Measurements from ENCODE around the gene TMEM131.

Gene TMEM131

GRCh38 chr2:97737421-97738178, 258.1 kb downstream of the TMEM131 start:
- no peaks in the 10 kb centered on the region for H4K20me1 ChIP-seq (ENCODE audit: insufficient read depth, low read length)
- H3K4me3 ChIP-seq (ENCODE audit: low read length), result no peak overlapping the region
- no peaks in the 10 kb centered on the region for H3K9me3 ChIP-seq (ENCODE audit: insufficient read depth, low read length)
- H2AFZ ChIP-seq (ENCODE audit: low read depth, low read length), result no peak overlapping the region
- H3K36me3 ChIP-seq (replicated peaks; ENCODE audit: low read depth, low read length), result no peaks in the 10 kb centered on the region
- H3K27ac ChIP-seq (ENCODE audit: low read length), result no peak overlapping the region
- no peak overlapping the region for H3K9ac ChIP-seq (ENCODE audit: low read length)
- no peak overlapping the region for H3K4me2 ChIP-seq (ENCODE audit: low read length)
- H3K79me2 ChIP-seq (ENCODE audit: low read length), result no peaks in the 10 kb centered on the region
- TF ChIP-seq CTCF (IDR thresholded peaks at IDR 0.05; ENCODE audit: low read depth, low read length) (no peak), EZH2phosphoT487 (IDR thresholded peaks at IDR 0.05; ENCODE audit: low read depth) (no peak)
- no peaks in the 10 kb centered on the region for H3K4me1 ChIP-seq (ENCODE audit: low read length)
- no peaks in the 10 kb centered on the region for H3K27me3 ChIP-seq (ENCODE audit: low read depth, low read length)

GRCh38 chr2:97736608-97737330, 259.0 kb downstream of the TMEM131 start:
- H3K79me2 ChIP-seq (ENCODE audit: low read length), result no peaks in the 10 kb centered on the region
- no peak overlapping the region for H3K27ac ChIP-seq (ENCODE audit: low read length)
- no peak overlapping the region for H2AFZ ChIP-seq (ENCODE audit: low read depth, low read length)
- no peak overlapping the region for H3K4me2 ChIP-seq (ENCODE audit: low read length)
- no peaks in the 10 kb centered on the region for H3K27me3 ChIP-seq (ENCODE audit: low read depth, low read length)
- no peaks in the 10 kb centered on the region for H3K36me3 ChIP-seq (replicated peaks; ENCODE audit: low read depth, low read length)
- no peak for TF ChIP-seq EZH2phosphoT487 (IDR thresholded peaks at IDR 0.05; ENCODE audit: low read depth)
- TF ChIP-seq CTCF (IDR thresholded peaks at IDR 0.05; ENCODE audit: low read depth, low read length), result no peak
- H3K4me1 ChIP-seq (ENCODE audit: low read length), result no peaks in the 10 kb centered on the region
- H3K4me3 ChIP-seq (ENCODE audit: low read length), result no peak overlapping the region
- no peaks in the 10 kb centered on the region for H3K9me3 ChIP-seq (ENCODE audit: insufficient read depth, low read length)
- no peaks in the 10 kb centered on the region for H4K20me1 ChIP-seq (ENCODE audit: insufficient read depth, low read length)
- no peak overlapping the region for H3K9ac ChIP-seq (ENCODE audit: low read length)

- Histone ChIP-seq H3K9ac (ENCODE audit: low read length) (no peak overlapping the region), H3K27ac (ENCODE audit: low read length) (no peak overlapping the region), H3K36me3 (replicated peaks; ENCODE audit: low read depth, low read length) (no peaks in the 10 kb centered on the region), H3K9me3 (ENCODE audit: insufficient read depth, low read length) (no peaks in the 10 kb centered on the region), H3K4me1 (ENCODE audit: low read length) (no peaks in the 10 kb centered on the region), H3K4me2 (ENCODE audit: low read length) (no peak overlapping the region), H3K4me3 (ENCODE audit: low read length) (no peak overlapping the region), H4K20me1 (ENCODE audit: insufficient read depth, low read length) (no peaks in the 10 kb centered on the region), H3K27me3 (ENCODE audit: low read depth, low read length) (no peaks in the 10 kb centered on the region), H3K79me2 (ENCODE audit: low read length) (no peaks in the 10 kb centered on the region), H2AFZ (ENCODE audit: low read depth, low read length) (no peak overlapping the region)
- TF ChIP-seq CTCF (IDR thresholded peaks at IDR 0.05; ENCODE audit: low read depth, low read length) (no peak), EZH2phosphoT487 (IDR thresholded peaks at IDR 0.05; ENCODE audit: low read depth) (no peak)
Measured at GRCh38 chr2:97736185-97736584, 259.6 kb downstream of the TMEM131 start.

GRCh38 chr2:97735161-97735561, 260.6 kb downstream of the TMEM131 start:
- H3K27me3 ChIP-seq (ENCODE audit: low read depth, low read length), result no peaks in the 10 kb centered on the region
- H3K4me1 ChIP-seq (ENCODE audit: low read length), result no peaks in the 10 kb centered on the region
- TF ChIP-seq CTCF (IDR thresholded peaks at IDR 0.05; ENCODE audit: low read depth, low read length) (no peak), EZH2phosphoT487 (IDR thresholded peaks at IDR 0.05; ENCODE audit: low read depth) (no peak)
- H3K9ac ChIP-seq (ENCODE audit: low read length), result no peak overlapping the region
- H3K4me2 ChIP-seq (ENCODE audit: low read length), result no peak overlapping the region
- H4K20me1 ChIP-seq (ENCODE audit: insufficient read depth, low read length), result no peaks in the 10 kb centered on the region
- H3K4me3 ChIP-seq (ENCODE audit: low read length), result no peak overlapping the region
- H3K27ac ChIP-seq (ENCODE audit: low read length), result no peak overlapping the region
- H3K9me3 ChIP-seq (ENCODE audit: insufficient read depth, low read length), result no peaks in the 10 kb centered on the region; the same call in 1 of the 2 replicates
- H3K36me3 ChIP-seq (replicated peaks; ENCODE audit: low read depth, low read length), result no peaks in the 10 kb centered on the region
- no peaks in the 10 kb centered on the region for H3K79me2 ChIP-seq (ENCODE audit: low read length)
- no peak overlapping the region for H2AFZ ChIP-seq (ENCODE audit: low read depth, low read length)

Data from OCI-LY3 (cell line).